Measurements from ENCODE around the gene GLUD1.
"Not testable (repeated sequence)": the region's sequence is repeated elsewhere in the genome, so short reads cannot be mapped to it uniquely, and the experiment has no call there.

GLUD1 gene

GRCh38 chr10:87094373-87095235, at the start of gene GLUD1, which contains the start of gene SHLD2:
Gene GLUD1, minus strand, starts transcription at chr10:87094843. Its CDS starts 74 bp downstream, at chr10:87094769.
Gene SHLD2, plus strand, starts transcription at chr10:87095206. Its CDS starts 56,149 bp downstream, at chr10:87151355.
- peak; percentile 44 for DNase-seq

- not testable (repeated sequence) for DNase-seq
Observed at GRCh38 chr10:87143109-87143418, 48.4 kb upstream of the GLUD1 start.

- not testable (repeated sequence) for DNase-seq
Observed at GRCh38 chr10:87142230-87143108, 47.8 kb upstream of the GLUD1 start.

- not testable (repeated sequence) for DNase-seq
Observed at GRCh38 chr10:87137478-87137877, 42.8 kb upstream of the GLUD1 start.

- not testable (repeated sequence) for DNase-seq
Observed at GRCh38 chr10:87134440-87134839, 39.8 kb upstream of the GLUD1 start.

- DNase-seq: not testable (repeated sequence)
Observed at GRCh38 chr10:87133936-87134335, 39.3 kb upstream of the GLUD1 start.

- not testable (repeated sequence) for DNase-seq
Observed at GRCh38 chr10:87132176-87132575, 37.5 kb upstream of the GLUD1 start.

- DNase-seq: not testable (repeated sequence)
Observed at GRCh38 chr10:87127607-87128156, 33.0 kb upstream of the GLUD1 start.

- DNase-seq: not testable (repeated sequence)
Observed at GRCh38 chr10:87127048-87127447, 32.4 kb upstream of the GLUD1 start.

GRCh38 chr10:87123351-87123750, 28.7 kb upstream of the GLUD1 start:
- DNase-seq: not testable (repeated sequence)

GRCh38 chr10:87119029-87119428, 24.4 kb upstream of the GLUD1 start:
- DNase-seq: not testable (repeated sequence)

- DNase-seq: not testable (repeated sequence)
Observed at GRCh38 chr10:87118122-87118521, 23.5 kb upstream of the GLUD1 start.

- DNase-seq: no peak
Observed at GRCh38 chr10:87105446-87106124, 10.9 kb upstream of the GLUD1 start.

GRCh38 chr10:87104727-87105126, 10.1 kb upstream of the GLUD1 start:
- not testable (repeated sequence) for DNase-seq

- no peak for DNase-seq
Observed at GRCh38 chr10:87101996-87102395, 7.4 kb upstream of the GLUD1 start.

GRCh38 chr10:87095236-87095945, 748 bp upstream of the GLUD1 start:
- DNase-seq: peak; percentile 29

GRCh38 chr10:87093632-87094372, 841 bp downstream of the GLUD1 start:
- DNase-seq: no peak

- DNase-seq: no peak
Observed at GRCh38 chr10:87092861-87093631, 1.6 kb downstream of the GLUD1 start.

GRCh38 chr10:87092376-87092860, 2.2 kb downstream of the GLUD1 start:
- DNase-seq: no peak

- DNase-seq: no peak
Observed at GRCh38 chr10:87090779-87091178, 3.9 kb downstream of the GLUD1 start.
